ENCODE measurements around the gene SBF2.
"Not testable (repeated sequence)": the region's sequence is repeated elsewhere in the genome, so short reads cannot be mapped to it uniquely, and the experiment has no call there.

SBF2 gene

DNA sequence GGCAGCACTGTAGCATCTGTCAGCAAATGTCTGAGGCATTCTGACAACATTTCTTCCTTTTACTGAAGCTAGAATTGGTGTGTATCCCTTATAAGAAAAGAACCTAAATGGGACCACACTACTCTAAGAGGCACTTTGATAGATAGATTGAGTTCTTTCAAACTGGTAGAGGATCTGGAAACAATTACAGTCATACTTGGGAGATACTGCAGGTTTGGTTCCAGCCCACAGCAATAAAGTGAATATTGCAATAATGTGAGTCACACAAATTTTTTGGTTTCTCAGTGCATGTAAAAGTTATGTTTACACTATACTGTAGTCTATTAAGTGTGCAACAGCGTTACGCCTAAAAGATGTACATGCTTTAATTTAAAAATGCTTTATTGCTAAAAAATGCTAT, 96.9 kb downstream of the SBF2 start:
- no peak for DNase-seq (ENCODE audit: low read depth in 2 of 2)

DNA sequence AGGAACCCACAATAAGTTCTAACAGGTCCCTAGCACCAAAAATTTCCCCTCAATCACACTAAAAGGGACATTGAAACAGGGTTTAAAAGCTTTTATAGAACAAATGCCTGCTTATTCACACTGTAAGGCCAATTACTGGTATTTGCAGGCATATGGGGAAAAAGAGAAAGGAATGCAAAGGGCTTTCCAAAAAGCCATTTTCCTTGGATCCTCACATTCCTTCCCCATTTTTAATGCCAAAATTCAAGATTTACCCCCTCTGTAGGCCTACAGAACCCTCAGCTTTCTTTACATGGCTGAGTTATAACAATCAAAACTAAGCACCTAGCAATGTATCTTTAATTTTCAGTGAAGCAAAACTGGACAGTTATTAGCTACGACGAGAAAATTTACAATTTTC, 102.0 kb downstream of the SBF2 start:
- no peak for DNase-seq (ENCODE audit: low read depth in 2 of 2)

DNA sequence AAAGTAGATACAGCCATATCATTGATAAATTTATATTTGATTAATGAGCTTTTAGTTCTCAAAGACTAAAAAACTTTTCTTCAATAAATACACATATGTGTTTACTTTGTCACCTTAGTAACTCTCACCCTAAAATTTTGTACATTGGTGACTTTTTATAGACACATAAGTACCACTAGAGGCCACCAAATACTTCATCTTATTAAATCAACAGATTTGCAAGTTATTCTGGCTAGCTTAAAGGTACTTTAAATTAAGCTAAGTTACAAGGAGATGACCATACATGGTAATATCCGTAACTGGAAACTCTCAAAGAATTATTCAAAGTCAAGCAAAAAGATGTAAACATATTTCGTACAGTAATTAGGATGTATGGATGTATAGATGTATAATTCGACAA, 112.2 kb downstream of the SBF2 start:
- no peak for DNase-seq (ENCODE audit: low read depth in 2 of 2)

DNA sequence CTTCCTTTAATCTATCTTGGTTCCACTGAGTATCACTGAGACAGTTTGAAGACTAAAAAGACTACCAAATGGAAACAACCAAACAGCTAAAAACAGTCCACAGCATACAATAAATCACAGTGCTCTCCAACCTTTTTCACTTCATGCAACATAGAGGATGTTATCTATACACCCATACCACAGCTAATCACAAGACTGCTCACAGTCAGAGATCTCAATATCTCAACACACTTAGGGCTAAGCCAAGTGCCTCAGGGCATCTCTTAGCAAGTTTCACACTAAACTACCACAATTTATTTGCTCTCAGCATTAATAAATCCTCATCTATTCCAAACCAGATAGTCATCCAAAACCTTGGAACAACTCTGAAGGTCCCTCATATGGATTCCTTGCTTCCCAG, 129.4 kb downstream of the SBF2 start:
- no peak for DNase-seq (ENCODE audit: low read depth in 2 of 2)

DNA sequence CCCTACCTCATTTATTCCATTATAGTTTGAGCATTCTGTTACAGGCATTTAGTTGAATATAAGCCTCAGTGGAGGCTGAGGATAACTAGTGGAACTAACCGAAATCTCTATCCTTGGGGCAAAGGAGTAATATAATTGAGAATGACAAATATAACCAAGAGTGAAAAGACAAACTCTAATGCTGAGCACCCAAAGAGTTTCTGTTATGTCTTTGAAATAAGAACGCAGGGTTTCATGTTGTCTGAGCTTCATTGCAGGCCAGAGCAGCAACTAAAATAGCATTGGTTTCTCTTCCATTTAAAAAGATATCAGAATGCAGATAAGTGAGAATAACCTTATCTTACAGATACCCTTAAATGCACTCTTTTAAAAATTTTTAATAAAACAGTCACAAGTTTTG, 131.8 kb downstream of the SBF2 start:
- DNase-seq (ENCODE audit: low read depth in 2 of 2), result no peak

DNA sequence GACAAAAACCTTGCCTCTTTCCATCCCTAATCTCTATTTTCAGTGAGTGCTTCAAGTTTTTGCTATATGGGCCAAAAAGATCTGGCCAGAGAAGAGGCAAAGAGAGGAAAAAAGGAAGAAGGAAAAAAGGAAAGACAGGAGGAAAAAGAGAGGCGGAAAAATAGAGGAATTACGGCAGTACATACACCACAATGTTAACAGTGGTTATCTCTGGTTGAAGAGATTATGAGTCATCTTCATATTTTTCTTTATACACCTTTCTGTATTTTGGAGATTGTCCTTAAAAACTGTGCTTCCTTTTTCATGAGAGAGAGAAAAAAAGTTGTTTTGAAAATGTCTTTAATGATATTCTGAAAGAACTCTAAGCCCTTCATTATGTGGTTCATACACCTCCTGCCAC, 133.7 kb downstream of the SBF2 start:
- DNase-seq (ENCODE audit: low read depth in 2 of 2), result no peak

DNA sequence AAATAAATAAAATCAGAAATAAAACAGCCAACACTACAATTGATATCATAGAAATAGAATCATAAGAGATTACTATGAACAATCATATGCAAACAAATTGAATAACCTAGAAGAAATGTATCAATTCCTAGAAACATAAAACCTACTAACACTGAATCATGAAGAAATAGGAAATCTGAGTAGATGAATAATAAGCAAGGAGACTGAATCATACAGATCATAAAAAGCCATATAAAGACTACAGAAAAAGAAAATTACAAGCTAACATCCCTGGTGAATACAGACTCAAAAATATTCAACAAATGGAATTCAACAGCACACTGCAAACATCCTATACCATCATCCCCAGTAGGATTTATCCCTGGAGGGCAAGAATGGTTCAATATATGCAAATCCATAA, 135.6 kb downstream of the SBF2 start:
- no peak for DNase-seq (ENCODE audit: low read depth in 2 of 2)

DNA sequence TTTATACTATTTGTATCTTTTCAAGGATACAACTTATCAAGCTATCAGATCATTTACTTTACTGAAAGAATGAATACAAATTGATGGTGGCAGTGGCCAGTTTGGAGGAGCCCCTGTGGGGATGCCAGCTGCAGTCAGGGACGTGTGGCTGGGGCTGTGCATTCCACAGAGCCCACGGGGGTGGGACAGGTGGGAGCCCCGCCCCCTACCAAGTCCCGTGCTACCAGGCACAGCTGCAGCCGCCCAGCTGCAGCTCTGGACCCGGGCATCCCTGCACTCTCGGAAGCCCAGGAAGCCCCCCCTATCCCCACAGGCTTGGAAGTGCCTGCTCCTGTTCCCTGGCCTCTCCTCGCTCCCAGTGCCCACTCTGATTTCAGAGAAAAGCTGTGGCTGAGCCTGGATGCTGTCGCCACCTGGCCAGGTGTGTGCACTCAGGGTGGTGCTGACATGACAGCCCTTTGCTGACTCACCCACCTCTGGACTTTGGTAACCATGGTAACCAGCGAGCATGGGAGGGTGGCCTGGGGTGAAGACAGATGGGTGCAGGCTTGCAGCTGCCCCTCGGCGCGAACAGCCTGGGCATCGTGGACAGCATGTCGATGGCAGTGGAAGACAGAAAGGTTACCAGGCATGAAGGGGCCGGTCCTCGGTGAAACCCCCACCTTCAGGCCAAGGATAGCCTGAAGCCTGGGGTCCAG, 138.1 kb downstream of the SBF2 start:
- DNase-seq (ENCODE audit: low read depth in 2 of 2), result no peak

DNA sequence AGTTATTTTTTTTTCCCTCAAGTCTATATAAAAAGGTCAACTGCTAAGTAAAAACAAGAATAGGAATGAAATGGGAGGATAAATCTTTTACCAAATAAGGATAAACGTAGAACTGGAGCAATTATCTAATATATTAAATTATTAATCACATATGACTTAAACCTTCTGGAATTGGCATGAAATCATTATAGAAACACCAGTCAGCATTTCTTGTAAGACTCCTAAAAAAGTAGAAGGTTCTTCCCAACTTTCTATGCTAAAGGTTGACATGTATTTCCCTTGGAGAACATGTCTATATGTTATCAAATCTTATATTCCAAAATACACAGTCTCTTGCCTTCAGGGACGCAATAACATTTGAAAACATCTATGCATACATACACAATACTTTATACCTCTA, 143.2 kb downstream of the SBF2 start:
- DNase-seq (ENCODE audit: low read depth in 2 of 2), result no peak

DNA sequence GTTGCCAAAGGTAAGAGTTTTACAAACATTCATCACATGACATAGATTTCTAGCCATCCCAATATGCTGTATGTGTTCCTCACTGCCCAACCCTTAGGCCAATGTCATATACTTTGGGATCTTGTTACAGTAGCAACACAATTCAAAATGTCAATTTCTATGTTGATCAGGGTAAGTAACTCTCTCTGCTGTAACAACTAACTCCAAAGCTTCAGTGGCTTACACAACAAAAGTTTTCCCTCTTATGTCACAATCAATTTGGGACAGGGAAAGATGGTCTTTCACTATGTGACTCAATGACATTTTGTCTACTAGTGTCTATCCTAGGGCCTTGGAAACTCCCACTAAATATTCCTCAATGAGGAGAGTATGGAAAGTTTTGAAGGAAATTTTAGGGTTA, 144.5 kb downstream of the SBF2 start:
- DNase-seq (ENCODE audit: low read depth in 2 of 2), result no peak

DNA sequence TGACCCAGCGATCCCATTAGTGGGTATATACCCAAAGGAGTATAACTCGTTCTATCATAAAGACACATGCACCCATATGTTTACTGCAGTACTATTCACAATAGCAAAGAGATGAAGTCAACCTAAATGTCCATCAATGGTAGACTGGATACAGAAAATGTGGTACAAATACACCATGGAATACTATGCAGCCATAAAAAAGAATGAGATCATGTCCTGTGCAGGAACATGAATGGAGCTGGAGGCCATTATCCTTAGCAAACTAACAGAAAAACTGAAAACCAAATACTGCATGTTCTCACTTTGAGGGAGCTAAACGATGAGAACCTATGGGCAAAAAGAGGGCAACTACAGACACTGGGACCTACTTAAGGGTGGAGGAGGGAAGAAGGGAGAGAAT, 146.8 kb downstream of the SBF2 start:
- no peak for DNase-seq (ENCODE audit: low read depth in 2 of 2)

DNA sequence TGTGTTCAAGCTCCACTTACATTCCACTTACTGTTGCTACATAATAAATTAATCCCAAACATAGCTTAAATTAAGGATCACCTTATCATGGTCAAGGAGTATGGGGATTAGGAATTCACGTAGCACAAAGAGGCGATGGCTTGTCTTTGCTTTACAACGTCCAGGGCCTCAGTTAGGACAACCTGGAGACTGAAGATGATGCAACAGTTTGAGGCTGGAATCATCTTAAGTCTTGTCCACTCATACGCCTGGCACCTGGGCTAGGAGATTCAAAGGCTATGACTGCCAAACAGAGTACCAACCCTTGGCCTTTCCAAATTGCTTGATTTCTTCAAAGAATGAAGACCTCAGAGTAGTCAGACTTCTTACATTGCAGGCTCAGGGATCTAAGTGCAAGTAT, 149.1 kb downstream of the SBF2 start:
- DNase-seq (ENCODE audit: low read depth in 2 of 2), result no peak

DNA sequence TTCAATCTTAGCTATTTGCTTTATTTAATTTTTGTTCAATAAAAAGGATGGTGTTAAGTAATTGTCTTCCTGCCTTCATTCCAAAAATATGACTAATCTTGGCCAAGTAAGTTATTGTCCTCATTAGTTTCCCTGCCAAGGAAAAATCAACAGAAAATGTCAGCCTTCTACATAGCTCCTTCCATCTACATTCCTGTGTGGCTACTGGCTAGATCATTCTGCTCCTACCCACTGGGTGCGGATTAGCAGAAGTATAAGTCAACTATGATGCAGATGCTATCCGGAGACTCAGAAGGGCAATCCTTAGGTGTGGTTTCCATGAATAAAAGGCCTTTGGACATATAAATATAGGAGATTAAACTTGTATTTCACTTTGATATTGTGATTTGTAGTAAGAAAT, 154.4 kb downstream of the SBF2 start:
- DNase-seq (ENCODE audit: low read depth in 2 of 2), result no peak

DNA sequence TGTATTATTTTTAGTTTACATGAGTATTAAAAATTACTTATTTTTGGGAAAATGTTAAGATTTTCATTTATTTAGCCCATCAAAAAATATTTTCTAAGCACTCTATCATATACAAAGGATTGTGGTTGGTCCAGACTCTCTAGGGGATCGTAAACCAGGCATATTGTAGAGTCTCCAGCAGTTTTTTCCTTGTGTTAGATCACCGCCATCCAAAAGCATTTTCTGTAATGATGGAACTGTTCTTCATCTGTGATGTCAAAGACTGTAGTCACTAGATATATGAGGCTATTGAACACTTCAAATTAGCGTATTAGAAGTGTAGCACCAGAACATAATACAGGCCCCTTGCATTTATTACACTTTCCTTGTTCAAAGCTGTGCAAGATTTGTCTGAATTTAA, 154.9 kb downstream of the SBF2 start:
- no peak for DNase-seq (ENCODE audit: low read depth in 2 of 2)

DNA sequence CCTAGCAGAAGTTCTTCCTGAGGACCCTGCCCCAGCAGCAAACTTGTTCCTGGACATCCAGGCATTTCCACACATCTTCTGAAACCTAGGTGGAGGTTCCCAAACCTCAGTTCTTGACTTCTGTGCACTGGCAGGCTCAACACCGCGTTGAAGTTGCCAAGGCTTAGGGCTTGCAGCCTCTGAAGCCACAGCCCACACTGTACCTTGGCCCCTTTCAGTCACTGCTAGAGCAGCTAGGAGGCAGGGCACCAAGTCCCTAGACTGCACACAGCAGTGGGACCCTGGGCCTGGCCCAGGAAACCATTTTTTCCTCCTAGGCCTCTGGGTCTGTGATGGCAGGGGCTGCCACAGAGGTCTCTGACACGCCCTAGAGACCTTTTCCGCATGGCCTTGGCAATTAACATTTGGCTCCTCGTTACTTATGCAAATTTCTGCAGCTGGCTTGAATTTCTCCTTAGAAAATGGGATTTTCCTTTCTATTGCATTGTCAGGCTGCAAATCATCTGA, 159.0 kb downstream of the SBF2 start:
- DNase-seq (ENCODE audit: low read depth in 2 of 2), result no peak

DNA sequence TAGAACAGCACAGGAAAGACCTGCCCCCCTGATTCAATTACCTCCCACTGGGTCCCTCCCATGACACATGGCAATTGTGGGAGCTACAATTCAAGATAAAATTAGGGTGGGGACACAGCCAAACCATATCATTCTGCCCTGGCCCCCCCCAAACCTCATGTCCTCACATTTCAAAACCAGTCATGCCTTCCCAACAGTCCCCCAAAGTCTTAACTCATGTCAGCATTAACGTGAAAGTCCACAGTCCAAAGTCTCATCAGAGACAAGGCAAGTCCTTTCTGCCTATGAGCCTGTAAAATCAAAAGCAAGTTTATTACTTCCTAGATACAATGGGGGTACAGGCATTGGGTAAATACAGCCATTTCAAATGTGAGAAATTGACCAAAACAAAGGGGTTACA, 159.8 kb downstream of the SBF2 start:
- not testable (repeated sequence) for DNase-seq (ENCODE audit: low read depth in 2 of 2)

DNA sequence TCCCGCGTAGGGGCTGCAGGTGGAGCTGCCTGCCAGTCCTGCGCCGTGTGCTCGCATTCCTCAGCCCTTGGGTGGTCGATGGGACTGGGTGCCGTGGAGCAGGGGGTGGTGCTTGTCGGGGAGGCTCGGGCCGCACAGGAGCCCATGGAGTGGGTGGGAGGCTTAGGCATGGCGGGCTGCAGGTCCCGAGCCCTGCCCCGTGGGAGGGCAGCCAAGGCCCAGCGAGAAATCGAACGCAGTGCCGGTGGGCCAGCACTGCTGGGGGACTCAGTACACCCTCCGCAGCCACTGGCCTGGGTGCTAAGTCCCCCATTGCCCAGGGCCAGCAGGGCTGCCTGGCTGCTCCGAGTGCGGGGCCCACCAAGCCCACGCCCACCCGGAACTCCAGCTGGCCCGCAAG, 160.8 kb downstream of the SBF2 start:
- not testable (repeated sequence) for DNase-seq (ENCODE audit: low read depth in 2 of 2)

DNA sequence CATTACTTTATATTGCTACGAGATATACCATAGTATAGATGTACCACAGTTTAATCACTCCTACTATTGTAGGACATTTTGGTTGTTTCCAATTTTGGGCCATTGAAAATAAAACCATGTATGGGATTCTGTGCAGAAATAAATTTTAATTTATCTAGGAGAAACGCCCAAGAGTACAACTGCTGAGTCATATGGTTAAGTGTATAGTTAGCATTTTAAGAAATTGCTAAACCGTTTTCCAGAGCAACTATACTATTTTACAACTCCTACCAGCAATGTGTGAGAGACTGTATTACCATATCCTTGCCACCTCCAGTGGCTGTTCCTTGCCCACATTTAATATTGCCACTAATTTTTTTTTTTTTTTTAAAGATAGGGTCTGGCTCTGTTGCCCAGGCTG, 163.1 kb downstream of the SBF2 start:
- DNase-seq (ENCODE audit: low read depth in 2 of 2), result no peak

DNA sequence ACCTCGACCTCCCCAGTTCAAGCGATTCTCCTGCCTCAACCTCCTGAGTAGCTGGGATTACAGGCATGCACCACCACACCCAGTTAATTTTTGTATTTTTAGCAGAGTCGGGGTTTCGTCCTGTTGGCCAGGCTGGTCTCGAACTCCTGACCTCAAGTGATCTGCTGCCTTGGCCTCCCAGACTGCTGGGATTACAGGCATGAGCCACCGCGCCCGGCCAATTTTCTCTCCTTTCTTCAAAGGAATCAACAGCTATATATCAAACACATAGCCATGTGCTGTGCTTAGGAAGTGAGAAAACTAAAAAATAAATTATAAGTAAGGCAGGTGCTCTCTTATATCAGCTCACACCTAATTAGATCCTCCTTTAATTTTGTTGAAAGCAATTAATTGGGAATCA, 164.8 kb downstream of the SBF2 start:
- not testable (repeated sequence) for DNase-seq (ENCODE audit: low read depth in 2 of 2)

DNA sequence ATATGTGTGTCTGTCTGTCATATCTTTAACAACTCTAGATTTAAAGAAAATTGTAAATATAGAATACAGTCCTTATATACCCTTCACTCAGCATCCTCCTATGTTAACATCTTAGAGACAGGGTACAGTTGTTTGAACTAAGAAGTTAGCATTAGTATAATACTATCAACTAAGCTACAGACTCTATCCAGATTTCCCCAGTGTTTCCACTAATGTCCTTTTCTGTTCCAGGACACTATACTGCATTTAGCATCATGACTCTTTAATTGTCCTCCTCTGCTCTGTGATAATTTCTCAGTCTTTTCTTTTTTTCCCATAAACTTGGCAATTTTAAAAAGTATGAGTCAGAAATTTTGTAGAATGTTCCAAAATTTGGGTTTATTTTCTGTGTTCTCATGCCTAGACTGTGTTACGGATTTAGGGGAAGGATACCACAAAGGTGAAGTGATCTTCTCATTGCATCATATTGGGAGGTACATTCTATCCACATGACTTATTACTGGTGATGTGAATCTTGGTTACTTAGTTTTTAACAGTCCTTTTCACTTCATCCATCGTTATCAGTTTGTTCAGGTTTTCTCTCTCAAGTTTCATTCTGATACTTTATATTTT, 168.4 kb downstream of the SBF2 start:
- no peak for DNase-seq (ENCODE audit: low read depth in 2 of 2)

DNA sequence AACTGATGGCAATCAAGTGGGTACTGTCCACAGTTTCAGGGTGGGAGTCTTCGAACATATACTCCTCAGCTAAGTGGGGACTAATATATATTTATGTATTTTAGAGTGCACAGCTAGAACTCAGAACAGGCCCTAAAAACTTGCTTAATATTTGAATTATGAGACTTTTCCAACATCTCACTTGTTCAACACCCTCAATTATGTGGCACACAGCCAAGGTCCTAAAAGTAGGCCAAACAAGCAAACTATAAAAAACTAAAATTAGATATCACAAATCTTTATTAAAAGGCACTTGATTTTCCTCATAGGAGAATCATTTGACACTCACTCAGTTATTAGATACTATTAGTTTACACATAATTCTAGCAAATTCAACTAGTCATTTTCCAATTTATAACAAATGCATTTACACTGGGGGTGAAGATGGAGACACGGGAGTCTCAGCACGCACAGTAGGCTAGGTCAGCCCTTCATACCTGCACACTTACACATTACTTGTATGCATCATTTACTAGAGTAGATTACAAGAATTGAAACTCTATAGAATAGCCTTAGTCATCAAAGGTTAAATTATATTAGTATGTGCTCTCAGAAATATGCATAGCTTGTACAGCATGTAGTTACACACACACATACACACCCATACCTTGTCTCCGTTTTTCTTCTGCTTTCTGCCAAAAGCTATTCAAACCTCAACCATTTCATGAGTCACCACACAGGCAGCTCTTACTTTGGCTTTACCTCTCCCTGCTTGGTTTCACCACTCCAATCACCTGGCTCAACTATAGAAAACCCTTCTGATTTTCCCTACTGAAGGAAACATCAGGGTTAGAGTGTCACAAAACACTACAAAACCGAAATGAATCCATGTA, 171.5 kb downstream of the SBF2 start:
- no peak for DNase-seq (ENCODE audit: low read depth in 2 of 2)

DNA sequence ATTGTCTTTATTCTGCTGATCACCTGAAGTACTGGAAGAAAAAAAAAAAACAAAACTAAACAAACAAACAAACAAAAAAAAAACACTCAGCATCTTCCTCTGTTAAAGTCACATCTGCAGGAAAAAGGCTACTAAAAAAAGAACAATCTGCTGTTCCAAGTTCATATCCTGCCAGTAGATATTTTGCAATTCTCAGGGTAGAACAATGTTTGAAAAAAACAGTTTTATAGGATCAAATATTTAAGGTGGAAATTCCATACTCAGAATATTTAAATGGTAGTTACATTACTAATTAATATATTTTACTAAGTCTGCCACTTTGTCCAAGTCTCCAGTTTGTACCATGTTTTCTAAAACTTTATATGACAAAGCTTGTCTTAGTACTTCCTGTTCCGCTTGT, 175.2 kb downstream of the SBF2 start:
- DNase-seq (ENCODE audit: low read depth in 2 of 2), result no peak
